GM20000 (cell line): ENCODE results near the gene PHF1.

Experiments used
- DNase-seq: peaks from one replicate; pipeline ENCODE4 v3.0.0; 2012; ENCODE audit warnings: low spot score
- CTCF ChIP-seq: IDR thresholded peaks from 2 replicates; pipeline ENCODE4 v1.5.1; 2012; ENCODE audit warnings: mild to moderate bottlenecking, control low read depth; ENCODE audit errors: extremely low read depth, missing control alignments

The PHF1 gene

GRCh38 chr6:33459226-33459625 lies 48.4 kb downstream of the PHF1 start:
- DNase-seq, result no peak
- no peak for TF ChIP-seq CTCF
